COLO668 (cell line): ENCODE measurements around the gene ITGA2.

Source experiments
- DNase-seq: peaks from one replicate; lab custom pipeline; 2025; ENCODE audit not compliant: unreplicated experiment; lab: John Stamatoyannopoulos, UW

Gene ITGA2

DNA sequence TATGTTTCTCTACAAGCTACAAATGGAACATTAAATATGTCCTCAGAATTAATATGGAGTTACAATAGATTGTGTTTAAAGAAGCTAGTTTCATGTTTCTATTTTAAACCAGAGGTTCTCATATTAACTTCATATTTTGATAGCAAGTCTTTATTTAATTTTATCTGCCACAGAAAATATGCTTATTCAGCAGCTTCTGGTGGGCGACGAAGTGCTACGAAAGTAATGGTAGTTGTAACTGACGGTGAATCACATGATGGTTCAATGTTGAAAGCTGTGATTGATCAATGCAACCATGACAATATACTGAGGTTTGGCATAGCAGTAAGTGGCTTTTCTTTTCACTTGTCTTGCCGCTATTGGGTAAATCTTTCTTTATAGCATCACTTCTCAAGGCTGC, 66.2 kb downstream of the ITGA2 start:
- DNase-seq, result no peak

DNA sequence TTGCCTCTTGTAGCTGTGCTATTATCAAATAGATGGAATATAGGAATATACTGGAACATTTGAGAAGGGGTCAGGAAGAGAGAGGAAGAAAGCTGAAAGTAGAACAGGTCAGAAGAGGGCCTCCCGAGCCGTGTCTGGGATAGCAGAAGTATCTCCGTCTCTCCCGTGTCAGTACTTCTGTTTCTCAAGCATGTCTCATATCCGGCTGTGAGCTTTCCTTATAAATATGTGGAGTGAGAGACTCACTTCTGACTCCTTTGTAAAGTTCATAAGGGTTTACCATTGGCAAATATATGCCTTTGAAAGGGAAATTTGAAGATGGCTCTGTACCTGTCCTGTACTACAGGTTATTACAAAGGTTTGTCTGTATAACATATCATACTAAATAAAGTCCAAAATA, 70.1 kb downstream of the ITGA2 start:
- no peak for DNase-seq

DNA sequence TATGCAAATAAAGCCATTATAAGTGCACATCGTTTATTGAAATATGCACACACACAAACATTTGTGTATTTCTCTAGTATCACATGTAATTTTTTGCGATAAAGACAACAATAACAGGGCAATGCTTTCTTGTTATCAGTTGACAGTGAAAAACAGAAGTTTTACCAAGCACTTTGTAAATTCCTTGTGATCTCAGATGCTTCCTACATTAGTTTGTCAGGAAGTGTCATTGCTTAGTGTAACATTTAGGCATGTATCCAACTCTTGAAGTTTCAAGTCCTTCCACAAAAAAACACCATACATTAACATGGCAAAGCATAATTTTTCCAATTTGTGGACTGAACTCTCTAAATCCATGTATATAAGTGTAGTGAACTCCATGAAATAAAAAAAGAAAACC, 74.0 kb downstream of the ITGA2 start:
- DNase-seq, result no peak

DNA sequence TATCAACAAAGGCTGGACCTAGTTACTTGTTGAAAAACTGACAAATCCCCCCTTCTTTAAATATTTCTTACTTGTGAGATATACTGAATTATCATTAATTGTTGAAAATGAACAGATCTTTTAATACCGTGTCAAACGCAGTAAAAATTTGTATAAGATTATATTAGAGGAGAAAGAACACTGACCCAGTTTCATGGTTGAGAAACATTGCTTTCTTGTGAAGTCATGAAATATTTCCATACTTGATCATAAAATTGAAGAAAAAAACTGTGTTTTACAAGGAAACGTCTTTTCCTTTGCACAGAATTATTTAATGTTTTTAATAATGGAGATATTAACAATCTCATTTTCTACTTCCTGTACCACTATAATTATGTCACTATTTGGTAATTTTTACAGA, 74.6 kb downstream of the ITGA2 start:
- no peak for DNase-seq

DNA sequence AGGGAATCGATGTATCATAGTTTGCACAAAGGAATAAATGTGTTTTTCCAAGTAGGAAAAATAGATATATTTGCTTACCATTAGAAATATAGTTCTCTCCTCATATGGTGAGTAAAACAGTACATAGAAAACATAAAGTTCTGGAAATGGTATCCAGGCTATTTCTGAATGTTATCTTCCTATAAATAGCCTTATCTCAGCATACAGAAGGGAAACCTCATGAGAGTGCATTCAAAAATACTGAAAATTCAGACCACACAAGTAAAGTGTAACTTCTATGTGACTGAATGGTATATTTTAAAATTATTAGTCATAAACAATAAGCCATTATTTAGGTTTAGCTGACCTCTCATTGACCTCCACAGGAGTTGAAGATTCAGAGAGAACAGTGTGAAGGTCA, 76.9 kb downstream of the ITGA2 start:
- no peak for DNase-seq

DNA sequence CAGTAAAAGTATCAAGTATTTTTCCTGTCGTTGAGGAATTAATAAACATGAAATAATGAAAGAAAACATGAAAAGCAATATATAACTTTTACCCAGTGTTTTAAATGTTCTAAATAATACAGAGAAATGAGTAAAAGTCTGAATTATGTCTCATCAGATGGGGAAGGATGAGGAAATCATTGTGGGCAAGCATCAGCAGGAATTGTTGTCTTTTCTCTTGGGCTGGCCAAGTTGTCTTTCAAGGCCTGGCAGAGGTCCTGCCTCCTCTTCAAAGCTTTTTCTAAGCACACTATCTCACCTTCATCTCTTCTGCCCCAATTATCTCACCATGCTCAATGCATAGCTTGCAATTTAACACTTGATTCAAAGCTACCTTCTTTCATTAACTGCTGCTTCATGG, 78.5 kb downstream of the ITGA2 start:
- no peak for DNase-seq

DNA sequence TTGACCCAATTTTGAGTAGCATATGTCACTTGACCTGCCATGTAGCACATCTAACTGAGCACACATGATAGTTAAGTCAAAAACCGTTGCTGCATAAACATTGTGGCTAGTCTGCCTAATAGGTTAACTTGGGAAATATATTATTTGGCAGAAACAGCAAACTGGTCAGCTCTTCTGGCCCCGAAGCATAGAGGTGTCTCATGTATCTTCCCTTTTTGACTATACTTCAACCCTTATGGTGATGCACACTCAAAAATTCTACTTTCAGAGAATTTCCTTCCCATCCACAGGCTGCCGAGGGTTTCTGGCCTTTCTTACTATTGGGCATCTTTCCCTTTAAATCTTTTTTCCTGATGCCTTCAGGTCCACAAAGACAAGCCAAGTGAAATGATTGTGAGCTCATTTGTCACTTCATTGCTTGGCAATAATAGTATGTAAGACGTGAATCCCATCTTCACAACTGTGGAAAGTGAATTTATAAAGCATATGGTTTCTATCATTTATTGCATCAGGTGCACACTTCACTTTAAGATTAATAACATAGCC, 79.2 kb downstream of the ITGA2 start:
- DNase-seq, result no peak

DNA sequence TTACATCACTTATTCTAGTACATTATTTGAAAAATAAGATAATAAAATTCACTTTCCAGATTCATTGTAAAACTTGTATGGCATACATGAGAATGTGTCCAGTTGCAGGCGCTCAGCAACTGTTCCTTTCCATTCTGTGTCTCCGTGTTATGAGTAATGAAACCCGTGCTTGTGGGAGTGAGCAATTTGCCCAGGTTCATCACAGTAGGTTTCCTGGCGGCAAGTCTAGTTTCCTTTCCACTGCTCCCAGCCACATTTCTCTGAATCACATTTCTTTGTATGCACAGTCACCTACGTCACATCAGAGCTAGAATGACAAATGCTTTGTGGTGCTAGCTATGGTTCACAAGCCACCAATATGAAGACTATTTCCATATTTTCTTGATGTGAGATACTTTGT, 80.5 kb downstream of the ITGA2 start:
- DNase-seq, result no peak

DNA sequence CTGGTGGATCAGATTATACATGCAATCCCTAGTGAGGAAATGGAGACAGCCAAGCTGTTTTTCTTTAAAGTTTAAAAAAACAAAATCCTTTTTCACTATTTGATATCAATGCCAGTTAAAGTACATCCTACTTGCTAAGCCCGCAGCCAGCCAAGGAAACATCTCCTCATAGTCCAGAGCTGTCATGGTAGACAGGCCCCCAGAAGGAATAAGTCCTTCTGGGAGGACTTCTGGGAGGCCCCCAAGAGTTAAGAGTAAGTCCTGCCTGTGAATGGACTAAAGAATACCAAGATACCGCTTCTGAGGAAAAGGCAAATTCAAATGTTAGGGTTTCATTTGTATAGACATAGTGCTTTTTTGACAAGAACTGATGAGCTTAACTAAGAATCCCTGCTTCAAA, 82.1 kb downstream of the ITGA2 start:
- no peak for DNase-seq

DNA sequence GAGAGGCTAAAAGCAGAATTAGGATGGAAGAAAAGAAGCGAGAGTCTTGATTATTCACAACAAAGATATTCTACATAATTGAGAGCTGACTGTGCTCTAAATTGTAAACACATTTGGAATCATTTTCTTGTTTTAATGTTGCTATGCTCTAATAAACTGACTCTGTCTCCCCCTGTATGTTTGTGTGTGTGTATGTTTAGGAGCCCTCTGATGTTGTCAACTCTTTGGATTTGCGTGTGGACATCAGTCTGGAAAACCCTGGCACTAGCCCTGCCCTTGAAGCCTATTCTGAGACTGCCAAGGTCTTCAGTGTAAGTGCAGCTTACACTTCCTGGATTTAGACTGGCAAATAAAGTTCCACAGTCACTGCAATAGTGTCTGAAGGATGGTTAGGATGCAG, 82.6 kb downstream of the ITGA2 start:
- no peak for DNase-seq

DNA sequence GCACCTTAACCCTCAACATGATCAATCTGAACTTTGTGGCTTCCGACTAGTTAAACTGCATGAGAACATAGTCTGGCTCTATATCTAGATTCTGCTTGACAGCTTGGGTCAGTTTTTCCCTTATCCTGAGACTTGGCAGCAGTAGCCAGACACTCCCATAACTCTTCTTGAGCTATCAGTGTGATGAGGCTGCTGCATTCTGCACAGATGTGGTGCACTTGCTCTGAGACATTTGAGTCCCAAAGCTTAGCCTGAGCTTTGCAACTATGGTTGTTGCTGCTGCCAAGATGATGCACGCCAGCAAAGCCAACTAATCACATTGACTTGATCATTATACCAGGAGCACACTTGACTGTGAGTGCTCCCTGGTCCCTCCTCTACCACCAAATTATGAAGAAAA, 84.2 kb downstream of the ITGA2 start:
- no peak for DNase-seq

DNA sequence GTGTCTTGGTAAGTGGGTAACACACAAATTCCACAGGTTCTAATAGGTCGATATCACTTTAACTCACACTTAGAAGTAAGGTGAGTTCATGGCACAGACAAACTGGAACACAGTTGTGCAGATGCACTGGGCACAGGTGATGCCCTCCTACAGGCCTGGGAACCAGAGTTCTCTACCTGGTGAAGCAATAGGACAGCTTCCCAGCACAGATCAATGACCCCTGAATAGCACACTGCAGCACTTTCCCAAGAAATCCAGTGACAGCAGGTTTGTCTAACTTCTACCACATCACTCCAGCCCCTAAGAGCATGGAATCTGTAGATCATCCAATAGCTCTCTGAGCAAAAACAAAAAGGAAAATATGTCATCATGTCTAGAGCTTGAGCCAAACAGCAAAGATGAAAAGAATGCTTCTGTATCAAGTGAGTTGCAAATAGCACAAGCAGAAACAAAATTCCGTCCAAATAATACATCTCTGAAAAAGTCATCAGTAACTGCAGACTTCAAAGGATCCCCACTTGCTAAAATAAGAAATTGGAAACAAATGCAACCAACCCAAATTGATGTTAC, 86.9 kb downstream of the ITGA2 start:
- no peak for DNase-seq

DNA sequence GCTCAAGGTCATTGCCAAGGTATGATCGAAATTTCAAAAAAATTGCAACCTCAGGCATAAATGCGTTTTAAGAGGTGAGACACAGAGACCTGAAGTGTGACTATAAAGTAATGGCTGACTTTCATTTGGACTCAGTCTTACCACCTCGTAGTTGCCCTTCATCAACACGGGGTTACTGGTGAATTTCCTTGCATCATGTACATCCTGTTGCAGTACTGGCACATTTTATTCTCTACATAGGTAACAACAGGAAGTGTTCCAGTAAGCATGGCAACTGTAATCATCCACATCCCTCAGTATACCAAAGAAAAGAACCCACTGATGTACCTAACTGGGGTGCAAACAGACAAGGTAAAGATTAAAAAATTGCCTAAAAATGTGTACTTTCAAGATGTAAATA, 91.1 kb downstream of the ITGA2 start:
- DNase-seq, result no peak

DNA sequence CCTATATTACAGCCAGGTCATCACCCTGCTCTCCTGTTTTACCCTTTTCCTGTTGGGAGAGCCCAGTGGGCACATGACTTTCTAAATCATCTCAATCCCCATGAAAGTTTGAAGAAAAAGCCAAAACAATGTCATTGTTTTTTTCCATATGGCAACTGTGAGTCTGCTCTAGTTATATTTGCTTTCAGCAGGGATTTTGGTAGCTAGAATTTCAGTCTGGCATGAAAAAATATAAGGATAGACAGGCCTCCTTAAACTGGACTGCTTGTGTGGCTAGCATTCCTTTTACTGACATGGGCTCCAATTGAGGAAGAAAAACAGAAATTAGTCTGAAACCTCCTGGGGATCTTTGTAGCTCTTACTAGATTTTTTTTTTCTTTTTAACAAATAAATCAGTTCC, 94.8 kb downstream of the ITGA2 start:
- DNase-seq, result no peak

DNA sequence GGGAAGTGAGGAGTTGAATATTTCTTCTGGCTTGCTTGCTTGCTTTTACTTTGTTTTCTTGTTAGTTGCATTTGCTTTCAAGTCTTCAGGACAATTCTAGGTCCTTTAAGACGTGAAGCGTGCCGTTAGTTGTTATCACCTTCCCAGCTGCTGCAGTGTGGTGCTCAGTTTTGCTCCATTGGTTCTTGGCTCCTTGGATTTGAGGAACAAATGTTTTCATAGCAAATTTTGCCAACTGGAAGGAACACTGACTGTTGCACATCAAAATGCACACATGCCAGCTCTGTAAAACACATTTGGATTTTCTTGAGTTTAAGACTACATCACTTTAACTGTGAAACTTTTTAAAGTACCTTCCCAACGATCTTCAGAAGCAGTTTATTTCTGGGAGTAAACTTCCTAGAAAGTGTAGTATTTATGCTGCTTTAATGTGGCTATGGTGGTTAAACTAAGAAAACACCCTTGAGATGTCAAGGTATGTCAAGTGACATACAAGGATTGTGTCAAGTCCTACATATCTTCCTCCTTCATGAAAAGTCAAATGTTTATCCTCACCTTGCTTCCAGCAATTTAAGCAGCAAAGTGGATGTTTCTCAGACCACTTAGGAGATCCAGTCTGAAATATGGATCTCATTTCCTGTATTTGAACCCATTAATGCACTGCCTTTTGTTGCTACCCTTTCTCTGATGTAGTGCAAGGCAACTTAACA, 95.5 kb downstream of the ITGA2 start:
- DNase-seq, result no peak

DNA sequence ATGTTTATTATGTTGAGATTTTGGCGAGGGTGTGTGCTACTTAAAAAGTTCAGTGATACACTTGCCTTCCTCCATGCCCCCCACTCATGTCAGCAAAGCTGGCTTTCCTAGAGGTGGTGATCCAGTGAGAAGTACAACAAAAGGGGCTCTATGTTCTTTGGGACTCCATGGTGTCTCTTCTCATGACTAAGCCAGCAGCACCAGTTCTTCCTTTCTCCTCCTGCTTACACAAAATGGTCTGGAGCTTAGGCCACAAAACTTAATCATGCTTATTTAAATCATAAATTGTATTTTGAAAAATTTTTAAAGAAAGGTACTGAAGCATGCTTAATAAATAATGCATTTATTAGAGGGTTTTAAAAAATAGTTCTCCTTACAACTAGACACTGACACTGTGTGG, 98.0 kb downstream of the ITGA2 start:
- DNase-seq, result no peak

DNA sequence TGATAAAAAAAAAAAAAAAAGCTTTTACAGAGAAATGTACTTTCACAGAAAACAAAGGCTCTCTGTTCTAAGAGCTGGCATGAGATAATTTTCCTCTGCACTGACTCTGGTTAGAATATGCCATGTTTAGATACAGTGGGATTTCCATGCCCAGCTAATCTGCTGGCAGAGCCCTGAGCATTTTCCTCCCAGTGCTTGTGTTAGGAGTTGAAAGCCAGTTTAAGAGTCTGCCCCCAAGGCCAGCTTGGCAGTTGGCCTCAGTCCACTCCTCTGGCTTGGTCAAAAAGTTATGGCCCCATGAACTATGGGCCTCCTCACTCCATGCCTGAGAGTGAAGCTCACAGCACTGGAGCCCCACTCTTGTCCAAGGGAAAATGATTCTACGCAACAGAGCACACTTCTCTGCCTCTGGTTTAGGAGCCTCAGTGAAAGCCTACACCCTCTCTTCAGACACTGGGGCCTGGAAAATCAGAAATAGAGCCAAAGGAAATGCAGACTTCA, 98.5 kb downstream of the ITGA2 start:
- DNase-seq, result no peak

DNA sequence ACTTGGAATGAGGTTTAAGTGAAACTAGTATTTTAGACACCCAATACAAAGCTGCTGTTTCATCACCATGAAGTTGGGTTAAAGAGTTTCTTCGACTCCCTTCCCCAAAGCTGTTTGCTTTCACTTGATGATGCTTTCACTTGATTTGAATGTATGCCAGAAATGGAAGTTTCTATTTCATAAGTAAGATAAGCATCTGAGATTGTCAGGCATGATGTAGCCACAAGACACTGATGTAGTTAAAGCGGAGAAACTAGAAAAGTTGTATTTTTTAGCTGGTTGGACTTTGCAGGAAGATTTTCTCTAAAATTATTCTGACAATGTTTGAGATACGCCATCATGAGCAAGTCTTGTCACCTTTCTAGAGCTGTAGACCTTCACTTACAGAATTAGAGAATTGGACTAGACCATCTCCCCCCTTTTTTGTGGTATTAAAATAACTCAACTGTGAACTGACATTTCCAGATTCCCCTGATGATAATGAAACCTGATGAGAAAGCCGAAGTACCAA, 100.4 kb downstream of the ITGA2 start:
- DNase-seq, result no peak

DNA sequence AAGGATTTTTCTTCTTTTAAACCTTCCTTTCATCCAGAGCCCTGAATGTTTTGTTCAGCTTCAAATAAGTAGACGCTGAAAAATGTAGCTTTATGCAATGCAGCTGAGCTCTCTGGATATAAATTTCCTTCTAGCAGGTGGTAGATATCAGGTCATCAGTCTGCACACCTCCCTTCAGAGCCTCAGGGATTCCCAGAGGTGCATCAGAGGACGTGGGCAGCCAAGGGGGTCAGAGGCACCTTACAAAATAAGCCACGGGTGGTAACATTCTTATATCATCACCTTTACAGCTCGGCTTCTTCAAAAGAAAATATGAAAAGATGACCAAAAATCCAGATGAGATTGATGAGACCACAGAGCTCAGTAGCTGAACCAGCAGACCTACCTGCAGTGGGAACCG, 101.1 kb downstream of the ITGA2 start:
- DNase-seq, result no peak

DNA sequence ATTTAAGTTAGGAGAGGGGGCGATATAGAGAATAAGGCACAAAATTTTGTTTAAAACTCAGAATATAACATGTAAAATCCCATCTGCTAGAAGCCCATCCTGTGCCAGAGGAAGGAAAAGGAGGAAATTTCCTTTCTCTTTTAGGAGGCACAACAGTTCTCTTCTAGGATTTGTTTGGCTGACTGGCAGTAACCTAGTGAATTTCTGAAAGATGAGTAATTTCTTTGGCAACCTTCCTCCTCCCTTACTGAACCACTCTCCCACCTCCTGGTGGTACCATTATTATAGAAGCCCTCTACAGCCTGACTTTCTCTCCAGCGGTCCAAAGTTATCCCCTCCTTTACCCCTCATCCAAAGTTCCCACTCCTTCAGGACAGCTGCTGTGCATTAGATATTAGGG, 102.1 kb downstream of the ITGA2 start:
- no peak for DNase-seq

DNA sequence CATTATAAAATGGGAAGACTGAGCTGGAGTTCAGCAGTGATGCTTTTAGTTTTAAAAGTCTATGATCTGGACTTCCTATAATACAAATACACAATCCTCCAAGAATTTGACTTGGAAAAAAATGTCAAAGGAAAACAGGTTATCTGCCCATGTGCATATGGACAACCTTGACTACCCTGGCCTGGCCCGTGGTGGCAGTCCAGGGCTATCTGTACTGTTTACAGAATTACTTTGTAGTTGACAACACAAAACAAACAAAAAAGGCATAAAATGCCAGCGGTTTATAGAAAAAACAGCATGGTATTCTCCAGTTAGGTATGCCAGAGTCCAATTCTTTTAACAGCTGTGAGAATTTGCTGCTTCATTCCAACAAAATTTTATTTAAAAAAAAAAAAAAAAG, 103.1 kb downstream of the ITGA2 start:
- DNase-seq, result no peak

DNA sequence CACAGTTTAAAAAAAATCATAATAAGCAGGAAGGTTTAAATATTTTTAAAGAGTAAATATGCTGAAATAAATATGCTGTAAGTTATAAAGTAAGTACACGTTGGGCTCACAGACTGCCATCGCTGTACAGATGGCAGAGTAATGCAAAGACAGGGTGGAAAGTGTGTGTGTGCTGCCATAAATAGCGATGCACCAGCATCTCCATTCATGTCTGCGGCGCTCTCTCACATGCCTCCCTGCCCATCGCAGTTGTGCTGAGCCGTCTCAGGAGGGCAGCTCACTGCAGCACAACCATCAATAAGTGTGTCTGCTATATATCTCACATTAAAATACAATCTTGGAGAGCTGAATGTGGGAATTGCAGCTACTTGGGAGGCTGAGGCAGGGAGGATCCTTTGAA, 106.1 kb downstream of the ITGA2 start:
- no peak for DNase-seq
